ENCODE results near the gene PGAP1. TPM values are rescaled to one million over a fixed set of nuclear protein-coding genes. Genes with fewer than 3 reads are reported as not detected.

The PGAP1 gene
- total and polyA plus RNA-seq, 9 of the 15 experiments (the other 6 are each of a cell fraction or from before 2014, with no cell fraction given): 0.08 to 0.73 (median 0.52) TPM

DNA sequence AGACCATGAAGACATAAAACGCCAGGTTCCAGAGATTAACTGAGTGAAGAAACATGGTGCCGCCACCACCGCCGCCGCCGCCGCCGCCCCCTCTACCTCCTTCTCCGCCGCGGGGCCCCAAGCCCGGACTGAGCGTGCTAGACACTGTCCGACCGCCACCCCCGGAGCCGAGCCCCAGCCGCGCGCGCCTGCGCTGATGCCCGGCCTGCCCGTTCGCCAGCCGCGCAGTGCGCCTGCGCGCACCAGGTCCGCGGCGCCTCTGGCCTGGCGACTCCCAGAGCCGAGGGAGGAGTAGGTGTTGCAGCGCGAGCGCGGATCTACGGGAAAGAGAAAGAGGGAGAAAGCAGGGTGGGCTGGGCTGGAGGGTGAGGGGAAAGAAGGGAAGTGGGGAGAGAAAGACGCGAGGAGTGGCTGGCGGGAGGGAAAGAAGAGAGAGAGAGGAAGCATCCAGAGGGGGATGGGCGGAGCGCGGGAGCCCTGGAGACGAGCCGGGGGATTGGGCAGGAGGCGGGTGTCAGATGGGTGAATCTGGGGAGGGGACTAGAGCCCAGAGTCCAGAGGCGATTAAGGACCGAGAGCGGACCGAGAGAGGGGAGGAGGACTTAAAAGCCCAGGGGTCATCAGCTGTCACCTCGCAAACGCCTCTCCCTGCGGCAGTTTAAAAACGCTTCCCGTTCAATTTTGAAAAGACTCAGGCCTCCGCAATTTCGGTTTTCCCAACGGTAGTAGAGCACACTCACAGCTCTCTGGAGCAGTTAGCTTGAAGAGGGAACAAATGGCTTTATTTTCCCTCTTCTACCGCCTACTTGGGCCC, at the start of gene PGAP1 (continued):
- TF ChIP-seq, protein P1, sequence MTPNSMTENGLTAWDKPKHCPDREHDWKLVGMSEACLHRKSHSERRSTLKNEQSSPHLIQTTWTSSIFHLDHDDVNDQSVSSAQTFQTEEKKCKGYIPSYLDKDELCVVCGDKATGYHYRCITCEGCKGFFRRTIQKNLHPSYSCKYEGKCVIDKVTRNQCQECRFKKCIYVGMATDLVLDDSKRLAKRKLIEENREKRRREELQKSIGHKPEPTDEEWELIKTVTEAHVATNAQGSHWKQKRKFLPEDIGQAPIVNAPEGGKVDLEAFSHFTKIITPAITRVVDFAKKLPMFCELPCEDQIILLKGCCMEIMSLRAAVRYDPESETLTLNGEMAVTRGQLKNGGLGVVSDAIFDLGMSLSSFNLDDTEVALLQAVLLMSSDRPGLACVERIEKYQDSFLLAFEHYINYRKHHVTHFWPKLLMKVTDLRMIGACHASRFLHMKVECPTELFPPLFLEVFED (CRISPR knock-in tag; conservative IDR thresholded peaks at IDR 0.05): peak; percentile 28; the same call in 1 of the 2 replicates
- TF ChIP-seq RFX1 (IDR thresholded peaks at IDR 0.05) (peak; percentile 24; the same call in 1 of the 2 replicates), MYBL2 (IDR thresholded peaks at IDR 0.05; ENCODE audit: low read depth) (peak; percentile 65), MYBL2 (CRISPR knock-in tag; IDR thresholded peaks at IDR 0.05; ENCODE audit: borderline replicate concordance) (no peak), ZFP1 (CRISPR knock-in tag; IDR thresholded peaks at IDR 0.05) (no peak), C11orf30 (IDR thresholded peaks at IDR 0.05; ENCODE audit: low read depth) (peak; percentile 12; the same call in 1 of the 2 replicates), SUPT5H (IDR thresholded peaks at IDR 0.05) (peak; percentile 57), CXXC5 (CRISPR knock-in tag; IDR thresholded peaks at IDR 0.05) (0 out of 2 replicates have a peak, but pooled peaks have one; percentile 16)
- TF ChIP-seq, protein P2, sequence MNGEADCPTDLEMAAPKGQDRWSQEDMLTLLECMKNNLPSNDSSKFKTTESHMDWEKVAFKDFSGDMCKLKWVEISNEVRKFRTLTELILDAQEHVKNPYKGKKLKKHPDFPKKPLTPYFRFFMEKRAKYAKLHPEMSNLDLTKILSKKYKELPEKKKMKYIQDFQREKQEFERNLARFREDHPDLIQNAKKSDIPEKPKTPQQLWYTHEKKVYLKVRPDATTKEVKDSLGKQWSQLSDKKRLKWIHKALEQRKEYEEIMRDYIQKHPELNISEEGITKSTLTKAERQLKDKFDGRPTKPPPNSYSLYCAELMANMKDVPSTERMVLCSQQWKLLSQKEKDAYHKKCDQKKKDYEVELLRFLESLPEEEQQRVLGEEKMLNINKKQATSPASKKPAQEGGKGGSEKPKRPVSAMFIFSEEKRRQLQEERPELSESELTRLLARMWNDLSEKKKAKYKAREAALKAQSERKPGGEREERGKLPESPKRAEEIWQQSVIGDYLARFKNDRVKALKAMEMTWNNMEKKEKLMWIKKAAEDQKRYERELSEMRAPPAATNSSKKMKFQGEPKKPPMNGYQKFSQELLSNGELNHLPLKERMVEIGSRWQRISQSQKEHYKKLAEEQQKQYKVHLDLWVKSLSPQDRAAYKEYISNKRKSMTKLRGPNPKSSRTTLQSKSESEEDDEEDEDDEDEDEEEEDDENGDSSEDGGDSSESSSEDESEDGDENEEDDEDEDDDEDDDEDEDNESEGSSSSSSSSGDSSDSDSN (IDR thresholded peaks at IDR 0.05; ENCODE audit: borderline replicate concordance in 1 of 2, low read depth in 2 of 2, low read length in 2 of 2): 0 out of 4 replicates have a peak, but pooled peaks of 1 of the 2 experiments have one; percentile 46
- TF ChIP-seq, protein P3, sequence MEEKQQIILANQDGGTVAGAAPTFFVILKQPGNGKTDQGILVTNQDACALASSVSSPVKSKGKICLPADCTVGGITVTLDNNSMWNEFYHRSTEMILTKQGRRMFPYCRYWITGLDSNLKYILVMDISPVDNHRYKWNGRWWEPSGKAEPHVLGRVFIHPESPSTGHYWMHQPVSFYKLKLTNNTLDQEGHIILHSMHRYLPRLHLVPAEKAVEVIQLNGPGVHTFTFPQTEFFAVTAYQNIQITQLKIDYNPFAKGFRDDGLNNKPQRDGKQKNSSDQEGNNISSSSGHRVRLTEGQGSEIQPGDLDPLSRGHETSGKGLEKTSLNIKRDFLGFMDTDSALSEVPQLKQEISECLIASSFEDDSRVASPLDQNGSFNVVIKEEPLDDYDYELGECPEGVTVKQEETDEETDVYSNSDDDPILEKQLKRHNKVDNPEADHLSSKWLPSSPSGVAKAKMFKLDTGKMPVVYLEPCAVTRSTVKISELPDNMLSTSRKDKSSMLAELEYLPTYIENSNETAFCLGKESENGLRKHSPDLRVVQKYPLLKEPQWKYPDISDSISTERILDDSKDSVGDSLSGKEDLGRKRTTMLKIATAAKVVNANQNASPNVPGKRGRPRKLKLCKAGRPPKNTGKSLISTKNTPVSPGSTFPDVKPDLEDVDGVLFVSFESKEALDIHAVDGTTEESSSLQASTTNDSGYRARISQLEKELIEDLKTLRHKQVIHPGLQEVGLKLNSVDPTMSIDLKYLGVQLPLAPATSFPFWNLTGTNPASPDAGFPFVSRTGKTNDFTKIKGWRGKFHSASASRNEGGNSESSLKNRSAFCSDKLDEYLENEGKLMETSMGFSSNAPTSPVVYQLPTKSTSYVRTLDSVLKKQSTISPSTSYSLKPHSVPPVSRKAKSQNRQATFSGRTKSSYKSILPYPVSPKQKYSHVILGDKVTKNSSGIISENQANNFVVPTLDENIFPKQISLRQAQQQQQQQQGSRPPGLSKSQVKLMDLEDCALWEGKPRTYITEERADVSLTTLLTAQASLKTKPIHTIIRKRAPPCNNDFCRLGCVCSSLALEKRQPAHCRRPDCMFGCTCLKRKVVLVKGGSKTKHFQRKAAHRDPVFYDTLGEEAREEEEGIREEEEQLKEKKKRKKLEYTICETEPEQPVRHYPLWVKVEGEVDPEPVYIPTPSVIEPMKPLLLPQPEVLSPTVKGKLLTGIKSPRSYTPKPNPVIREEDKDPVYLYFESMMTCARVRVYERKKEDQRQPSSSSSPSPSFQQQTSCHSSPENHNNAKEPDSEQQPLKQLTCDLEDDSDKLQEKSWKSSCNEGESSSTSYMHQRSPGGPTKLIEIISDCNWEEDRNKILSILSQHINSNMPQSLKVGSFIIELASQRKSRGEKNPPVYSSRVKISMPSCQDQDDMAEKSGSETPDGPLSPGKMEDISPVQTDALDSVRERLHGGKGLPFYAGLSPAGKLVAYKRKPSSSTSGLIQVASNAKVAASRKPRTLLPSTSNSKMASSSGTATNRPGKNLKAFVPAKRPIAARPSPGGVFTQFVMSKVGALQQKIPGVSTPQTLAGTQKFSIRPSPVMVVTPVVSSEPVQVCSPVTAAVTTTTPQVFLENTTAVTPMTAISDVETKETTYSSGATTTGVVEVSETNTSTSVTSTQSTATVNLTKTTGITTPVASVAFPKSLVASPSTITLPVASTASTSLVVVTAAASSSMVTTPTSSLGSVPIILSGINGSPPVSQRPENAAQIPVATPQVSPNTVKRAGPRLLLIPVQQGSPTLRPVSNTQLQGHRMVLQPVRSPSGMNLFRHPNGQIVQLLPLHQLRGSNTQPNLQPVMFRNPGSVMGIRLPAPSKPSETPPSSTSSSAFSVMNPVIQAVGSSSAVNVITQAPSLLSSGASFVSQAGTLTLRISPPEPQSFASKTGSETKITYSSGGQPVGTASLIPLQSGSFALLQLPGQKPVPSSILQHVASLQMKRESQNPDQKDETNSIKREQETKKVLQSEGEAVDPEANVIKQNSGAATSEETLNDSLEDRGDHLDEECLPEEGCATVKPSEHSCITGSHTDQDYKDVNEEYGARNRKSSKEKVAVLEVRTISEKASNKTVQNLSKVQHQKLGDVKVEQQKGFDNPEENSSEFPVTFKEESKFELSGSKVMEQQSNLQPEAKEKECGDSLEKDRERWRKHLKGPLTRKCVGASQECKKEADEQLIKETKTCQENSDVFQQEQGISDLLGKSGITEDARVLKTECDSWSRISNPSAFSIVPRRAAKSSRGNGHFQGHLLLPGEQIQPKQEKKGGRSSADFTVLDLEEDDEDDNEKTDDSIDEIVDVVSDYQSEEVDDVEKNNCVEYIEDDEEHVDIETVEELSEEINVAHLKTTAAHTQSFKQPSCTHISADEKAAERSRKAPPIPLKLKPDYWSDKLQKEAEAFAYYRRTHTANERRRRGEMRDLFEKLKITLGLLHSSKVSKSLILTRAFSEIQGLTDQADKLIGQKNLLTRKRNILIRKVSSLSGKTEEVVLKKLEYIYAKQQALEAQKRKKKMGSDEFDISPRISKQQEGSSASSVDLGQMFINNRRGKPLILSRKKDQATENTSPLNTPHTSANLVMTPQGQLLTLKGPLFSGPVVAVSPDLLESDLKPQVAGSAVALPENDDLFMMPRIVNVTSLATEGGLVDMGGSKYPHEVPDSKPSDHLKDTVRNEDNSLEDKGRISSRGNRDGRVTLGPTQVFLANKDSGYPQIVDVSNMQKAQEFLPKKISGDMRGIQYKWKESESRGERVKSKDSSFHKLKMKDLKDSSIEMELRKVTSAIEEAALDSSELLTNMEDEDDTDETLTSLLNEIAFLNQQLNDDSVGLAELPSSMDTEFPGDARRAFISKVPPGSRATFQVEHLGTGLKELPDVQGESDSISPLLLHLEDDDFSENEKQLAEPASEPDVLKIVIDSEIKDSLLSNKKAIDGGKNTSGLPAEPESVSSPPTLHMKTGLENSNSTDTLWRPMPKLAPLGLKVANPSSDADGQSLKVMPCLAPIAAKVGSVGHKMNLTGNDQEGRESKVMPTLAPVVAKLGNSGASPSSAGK (IDR thresholded peaks at IDR 0.05): peak; percentile 37; the same call in 1 of the 2 replicates
